HTERT RPE-1 (cell line): ENCODE measurements around the gene CTDSPL.

Experiments
- in situ Hi-C: fragments of 300-500 bp; cut with MboI; formaldehyde crosslinking; loops from 4 replicates; pipeline ENCODE4 v1.14.3; 2020; ENCODE audit warnings: low sequenced_read_pairs

The CTDSPL gene

DNA sequence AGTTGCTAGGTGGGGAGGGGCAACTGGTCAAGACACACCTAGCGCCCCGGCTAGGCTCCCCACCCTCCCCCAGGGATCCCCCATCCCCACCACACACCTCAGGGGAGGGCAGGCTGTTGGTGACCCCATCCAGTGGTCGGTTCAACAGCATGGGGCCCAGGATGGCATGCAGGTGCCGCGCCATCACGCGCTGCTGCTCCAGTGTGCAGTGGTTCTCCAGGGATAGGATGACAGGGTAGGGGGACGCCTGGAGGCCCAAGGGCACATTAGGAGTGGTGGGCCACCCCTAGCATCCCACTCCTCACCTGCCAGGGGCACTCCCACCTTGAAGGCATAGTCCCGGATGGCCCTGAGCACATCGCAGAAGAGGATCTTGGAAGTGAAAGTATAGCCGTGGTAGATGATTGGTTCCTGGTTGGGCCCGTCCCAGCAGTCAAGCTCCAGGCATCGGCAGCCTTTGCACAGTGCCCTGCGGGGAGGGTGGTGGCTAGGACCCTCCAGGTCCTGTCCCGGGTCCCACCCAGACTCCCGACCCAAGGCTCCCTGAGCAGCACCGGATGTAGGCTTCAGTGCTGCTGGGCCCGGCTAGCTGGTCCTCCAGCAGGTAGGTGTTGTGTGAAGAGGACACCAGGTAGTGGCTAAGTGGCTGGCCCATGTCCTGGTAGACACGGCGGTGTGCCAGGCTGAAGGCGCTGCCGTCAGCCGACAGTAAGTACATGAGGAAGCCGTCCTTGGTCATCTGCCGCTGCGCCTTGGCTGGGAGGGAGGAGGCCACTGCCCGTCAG lies 148.3 kb downstream of the CTDSPL start:
- in situ Hi-C loops, result no loop called here

DNA sequence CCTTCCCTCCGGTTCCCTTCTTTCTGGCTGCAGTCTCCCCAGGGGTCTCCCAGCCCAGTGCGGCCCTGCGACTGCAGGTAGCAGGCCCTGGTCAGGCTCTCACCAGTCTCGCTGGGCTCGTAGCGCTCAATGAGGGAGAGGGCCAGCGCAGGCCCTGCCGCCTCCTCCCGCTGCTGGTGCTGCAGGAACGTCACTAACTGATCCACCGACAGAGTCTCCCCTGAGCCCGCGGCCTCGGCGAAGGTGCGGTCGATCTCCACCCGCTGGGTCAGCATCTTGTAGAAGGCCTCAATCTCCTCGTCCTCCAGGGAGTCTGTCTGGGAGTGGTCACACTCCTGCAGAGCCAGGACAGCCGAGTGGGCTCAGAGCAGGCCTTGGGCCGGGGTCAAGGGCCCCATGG lies 149.4 kb downstream of the CTDSPL start:
- in situ Hi-C loops, result no loop called here

DNA sequence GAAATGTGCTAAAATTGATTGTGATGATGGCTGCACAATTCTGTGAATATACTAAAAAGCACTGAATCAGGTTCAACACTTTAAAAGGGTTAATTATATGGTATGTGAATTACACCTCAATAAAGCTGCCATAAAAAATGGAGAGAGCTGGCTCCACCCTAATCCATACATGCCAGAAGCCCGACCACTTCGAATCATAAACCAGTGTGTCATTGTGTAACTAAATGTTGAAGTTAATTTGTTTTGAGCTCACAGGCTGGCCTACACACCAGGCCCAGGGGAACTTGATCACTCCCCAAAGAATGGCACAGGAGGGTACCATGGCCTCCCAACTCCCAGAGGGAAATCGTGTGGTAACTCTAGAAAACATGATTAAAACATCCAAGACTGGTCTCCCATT lies 153.8 kb downstream of the CTDSPL start:
- in situ Hi-C loops, result no loop called here

DNA sequence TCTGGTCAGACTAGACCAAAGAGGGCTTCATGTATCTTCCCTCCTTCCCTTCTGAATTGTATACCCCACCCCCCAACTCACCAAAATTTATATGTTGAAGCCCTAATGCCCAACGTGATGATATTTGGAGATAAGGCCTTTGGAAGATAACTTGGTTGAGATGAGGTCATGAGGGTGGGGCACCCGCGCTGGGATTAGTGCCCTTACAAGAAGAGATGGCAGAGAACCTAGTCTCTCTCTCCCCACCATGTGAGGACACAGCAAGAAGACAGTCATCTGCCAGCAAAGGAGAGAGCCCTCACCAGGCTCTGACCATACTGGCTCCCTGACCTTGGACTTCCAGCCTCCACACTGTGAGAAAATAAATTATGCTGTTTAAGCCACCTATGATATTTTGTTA lies 154.3 kb downstream of the CTDSPL start:
- in situ Hi-C loops, result no loop called here

DNA sequence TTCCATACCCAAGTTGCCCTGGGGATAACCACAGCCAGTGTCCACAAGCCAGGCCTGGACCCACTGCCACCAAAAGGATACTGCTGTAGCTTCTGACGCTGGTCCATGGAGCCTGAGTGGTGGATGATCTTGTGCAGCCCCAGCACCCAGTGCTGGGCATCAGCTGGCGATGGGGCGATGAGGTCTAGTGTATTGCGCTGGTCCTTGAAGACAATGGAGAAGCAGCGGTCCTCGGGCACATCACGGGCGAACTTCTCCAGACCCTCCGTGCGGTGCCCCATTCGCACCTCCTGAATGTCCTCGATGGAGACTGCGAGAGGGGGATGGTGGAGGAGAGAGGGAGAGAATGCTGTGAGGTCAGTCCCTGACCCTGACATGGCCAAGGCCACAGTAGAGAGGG lies 154.7 kb downstream of the CTDSPL start:
- in situ Hi-C loops, result no loop called here

DNA sequence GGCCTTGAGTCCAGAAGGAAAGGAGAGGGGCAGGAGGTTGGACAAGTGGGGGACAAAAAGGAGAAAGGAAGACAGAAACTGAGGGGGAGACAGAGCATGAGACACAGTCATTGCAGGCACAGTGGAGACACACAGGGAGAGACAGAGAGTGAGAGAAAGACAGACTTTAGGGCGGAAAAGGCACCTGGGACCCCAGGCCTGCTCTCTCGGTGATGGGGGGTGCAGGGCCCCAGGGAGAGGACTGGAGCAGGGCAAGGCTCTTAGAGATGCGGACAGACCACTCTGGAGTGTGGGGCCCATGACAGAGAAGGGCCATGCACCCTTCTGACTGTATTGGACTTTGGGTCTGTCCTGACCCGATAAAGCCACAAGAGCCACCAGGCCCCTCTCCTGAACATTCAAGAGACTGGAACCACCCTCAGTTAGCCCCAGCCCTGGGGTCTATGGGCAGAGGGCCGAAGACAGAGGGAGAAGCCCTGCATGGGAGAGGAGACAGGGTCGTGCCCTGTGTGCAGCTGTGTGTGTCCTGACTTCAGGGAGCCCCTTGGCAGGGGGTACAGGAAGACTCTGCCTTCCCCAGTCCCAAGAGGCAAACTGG lies 155.3 kb downstream of the CTDSPL start:
- in situ Hi-C loops, result no loop called here

DNA sequence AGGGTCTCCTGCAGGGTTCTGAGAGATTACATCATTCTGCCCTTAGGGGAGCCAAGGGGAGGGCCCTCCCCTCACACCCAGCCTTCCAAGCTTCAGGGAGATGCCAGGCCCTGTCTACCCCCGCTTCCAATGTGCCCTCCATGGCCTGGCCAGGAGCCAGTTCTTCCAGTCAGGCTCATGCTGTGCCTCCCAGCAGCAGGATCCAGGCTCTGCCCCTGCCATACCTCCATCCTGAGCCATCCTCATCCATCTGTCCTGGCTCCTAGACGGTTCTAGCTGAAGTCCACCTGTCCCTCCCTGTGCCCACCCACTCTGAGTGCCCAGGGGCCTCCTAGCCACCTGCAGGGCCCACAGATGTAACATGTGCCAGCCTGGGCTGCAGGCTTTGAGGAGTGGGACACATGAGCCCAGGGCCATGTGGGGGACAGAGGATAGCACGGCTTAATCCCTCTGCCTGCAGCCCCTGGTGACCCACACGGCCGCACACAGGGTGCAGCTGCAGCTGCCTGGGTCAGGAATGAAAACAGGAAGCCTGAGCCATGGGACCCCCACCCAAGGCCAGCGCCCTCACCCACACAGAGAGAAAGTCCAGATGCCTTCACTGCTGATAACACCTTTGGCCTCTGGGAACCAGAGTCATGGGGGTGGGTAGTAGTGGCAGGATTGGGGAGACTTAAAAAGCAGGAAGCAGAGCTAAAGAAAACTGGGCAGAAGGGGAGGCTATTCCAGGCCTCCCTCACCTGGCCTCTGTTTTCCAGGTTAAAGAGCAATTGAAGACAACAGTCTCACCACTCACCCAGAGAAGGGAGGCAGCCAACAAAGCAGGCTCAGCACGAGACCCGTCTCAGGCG lies 156.0 kb downstream of the CTDSPL start:
- in situ Hi-C loops, result no loop called here

DNA sequence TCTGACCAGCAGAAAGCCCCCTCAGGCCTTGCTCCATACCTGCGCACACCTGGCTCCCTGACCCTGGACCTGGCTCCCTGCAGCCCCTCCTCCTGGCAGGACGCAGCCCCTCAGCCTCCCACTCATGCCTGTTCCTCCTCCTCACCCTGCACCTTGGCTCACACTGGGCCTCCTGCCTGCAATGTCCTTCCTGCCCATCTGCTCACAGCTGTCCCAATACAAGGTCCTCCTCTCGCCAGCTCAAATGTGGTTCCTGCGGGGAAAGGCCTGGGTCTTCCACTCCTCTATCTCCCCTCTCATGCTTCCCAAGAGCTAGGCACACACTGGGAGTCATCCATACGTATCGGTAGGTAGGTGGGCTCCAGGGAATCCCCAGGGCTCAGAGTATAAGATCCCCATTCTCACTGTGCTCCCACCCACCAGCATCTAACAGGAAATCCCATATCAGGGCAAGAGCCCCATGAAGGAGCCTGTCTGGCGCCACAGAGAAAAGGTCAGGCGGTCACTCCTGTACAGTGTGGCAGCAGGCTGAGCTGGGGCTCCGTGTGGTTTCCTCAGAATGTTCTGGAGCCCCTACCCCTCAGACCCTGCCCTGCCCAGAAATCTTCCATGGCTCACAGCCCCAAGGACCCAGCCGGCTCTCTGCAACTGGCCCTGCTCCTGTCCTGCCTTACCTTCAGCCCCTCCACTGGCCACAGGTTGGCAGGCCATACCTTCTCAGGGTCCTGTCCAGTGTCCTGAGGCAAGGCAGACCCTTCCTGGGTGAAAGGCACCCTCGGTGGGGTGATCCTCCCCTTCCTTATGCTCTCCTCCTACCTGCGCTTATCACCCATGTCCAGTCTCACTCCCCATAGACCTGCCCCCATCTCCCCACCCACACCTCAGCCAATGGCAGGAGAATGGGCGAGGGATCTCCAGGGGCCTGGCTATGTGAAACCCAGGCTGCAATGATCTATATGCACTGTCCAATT lies 156.9 kb downstream of the CTDSPL start:
- in situ Hi-C loops, result no loop called here

DNA sequence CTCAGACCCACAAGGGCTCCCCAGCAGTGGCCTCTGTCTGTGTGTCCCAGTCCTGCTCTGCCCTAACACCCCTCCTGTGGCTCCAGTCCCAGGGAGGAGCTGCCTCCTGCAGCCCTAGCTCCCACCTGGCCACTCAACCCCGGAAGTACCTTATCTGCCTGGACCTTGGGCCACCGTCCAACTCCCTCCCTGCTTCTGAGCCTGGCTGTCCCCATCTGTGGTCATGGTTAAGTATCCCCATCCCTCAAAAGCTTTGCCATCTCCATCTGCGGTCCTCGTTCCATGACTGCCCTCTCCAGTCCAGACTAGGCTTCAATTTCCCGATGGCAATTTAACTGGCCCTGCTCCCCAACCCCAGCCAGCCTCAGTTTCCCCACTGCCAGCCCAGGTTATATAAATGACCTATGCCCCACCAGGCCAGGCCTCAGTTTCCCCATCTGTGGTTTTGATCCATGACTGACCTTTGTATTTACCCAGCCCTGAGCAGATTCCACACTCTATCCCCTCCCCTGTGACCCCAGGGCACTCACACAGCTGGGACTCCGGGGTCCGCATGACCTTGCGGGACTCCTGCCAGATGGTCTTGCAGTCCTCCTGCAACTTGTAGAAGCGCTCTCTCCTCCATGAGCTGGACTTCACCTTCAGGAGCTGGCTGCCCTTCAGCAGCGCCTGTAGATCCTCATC lies 158.1 kb downstream of the CTDSPL start:
- in situ Hi-C loops, result no loop called here

DNA sequence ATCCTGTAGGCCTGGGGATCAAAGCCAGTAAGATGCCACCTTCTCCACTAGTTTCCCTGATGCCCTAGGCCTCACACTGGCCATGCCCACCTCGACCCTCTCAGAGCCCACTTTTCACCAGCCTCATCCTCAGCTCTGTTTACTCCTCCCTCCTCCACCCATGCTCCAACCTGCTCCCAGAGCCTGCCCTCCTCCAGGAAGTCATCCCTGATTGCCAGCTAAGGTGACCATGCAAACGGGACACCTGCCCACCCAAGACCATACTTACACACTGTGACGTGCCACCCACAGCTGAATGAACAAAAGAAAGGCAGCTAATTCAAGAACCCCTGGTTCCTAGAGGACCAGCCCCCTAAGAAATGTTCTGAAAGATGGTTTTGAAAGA lies 158.7 kb downstream of the CTDSPL start:
- in situ Hi-C loops, result no loop called here

DNA sequence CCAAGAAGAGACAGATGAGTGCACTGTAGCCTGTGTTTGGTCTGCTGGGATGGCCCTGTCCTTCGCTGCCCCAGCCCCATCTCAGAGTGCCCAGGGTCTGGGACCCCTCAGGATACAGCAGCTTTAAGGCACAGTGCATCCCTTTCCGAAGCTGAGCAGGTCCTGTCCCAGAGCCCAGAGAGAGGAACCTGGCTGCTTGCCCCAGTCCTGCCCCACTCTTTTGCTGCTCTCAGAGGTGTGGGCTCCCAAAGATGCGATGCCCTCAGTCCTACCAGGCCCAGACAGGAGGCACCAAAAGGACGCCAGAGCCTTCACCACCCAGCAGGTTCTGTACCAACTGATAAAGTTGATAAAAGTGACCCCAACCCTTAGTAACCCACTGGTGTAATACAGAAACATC lies 159.5 kb downstream of the CTDSPL start:
- in situ Hi-C loops, result no loop called here

DNA sequence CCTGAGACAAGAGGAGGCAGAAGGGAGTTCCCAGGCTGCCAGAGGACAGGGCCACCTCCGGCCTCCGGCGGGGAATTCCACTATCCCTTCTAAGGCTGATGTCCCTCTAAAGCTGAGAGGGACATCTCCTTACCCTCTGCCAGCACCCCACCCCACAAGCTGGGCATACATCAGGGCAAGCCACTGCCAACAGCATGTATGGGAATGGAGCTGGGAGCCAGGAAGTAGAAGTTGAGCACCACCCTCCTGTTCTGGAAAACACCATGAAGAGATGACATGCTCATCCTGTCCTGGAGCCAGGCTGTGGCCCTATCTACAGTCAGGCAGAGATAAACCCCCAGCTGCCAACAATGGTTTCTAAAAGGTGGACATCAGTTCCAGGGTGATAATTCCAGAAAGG lies 160.6 kb downstream of the CTDSPL start:
- in situ Hi-C loops, result no loop called here

DNA sequence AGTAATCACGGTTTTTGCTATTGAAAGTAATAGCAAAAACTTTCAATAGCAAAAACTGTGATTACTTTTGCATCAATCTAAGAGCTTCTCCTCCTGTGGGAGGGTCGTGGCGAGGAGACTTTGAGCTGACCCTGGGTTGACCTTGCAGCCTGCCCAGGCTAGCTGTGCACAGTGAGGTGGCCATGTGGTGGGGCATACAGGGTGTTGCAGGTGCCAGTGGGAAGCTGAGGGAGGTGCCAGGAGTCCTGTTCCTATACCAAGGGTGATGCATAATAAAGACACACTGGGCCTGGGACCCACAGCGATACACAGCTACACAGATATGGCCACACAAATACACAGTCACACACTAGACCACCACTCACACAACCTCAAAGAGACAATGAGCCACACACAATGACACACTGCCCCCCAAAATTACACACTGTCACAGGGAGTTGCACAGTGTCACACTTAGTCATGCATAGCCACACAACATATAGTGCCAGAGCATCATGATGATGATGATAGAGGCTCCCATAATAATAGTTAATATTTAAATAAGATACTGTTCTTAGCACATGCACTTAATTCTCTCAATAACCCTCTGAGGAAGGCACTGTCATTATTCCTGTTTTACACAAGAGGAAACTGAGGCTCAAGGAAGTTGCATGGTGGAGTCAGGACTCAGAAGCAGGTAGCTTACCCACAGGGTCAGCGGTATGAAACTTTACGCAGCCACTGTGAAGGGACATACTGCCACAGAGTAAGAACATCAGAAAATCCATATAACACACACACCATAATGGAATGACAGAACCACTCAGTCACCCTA lies 161.4 kb downstream of the CTDSPL start:
- in situ Hi-C loops, result no loop called here

DNA sequence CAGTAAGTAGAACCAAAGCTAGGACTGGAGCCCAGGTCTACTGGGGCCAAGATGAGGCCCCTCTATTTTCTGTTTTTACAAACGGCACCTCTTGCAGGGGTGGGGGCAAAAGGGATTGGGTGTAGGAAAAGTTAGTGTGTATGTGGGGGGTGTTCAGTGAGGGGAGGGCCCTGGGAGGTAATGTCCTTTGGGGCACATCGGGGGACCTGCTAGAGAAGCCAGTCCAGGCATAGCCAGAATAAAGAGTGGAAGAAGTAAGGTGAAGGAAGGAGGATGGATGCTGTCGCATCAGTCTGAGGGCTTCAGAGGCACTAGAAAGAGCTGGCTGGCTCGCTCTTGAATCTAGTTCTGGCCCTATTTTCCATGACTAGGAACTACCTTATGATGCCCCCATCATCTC lies 165.2 kb downstream of the CTDSPL start:
- in situ Hi-C loops, result no loop called here

DNA sequence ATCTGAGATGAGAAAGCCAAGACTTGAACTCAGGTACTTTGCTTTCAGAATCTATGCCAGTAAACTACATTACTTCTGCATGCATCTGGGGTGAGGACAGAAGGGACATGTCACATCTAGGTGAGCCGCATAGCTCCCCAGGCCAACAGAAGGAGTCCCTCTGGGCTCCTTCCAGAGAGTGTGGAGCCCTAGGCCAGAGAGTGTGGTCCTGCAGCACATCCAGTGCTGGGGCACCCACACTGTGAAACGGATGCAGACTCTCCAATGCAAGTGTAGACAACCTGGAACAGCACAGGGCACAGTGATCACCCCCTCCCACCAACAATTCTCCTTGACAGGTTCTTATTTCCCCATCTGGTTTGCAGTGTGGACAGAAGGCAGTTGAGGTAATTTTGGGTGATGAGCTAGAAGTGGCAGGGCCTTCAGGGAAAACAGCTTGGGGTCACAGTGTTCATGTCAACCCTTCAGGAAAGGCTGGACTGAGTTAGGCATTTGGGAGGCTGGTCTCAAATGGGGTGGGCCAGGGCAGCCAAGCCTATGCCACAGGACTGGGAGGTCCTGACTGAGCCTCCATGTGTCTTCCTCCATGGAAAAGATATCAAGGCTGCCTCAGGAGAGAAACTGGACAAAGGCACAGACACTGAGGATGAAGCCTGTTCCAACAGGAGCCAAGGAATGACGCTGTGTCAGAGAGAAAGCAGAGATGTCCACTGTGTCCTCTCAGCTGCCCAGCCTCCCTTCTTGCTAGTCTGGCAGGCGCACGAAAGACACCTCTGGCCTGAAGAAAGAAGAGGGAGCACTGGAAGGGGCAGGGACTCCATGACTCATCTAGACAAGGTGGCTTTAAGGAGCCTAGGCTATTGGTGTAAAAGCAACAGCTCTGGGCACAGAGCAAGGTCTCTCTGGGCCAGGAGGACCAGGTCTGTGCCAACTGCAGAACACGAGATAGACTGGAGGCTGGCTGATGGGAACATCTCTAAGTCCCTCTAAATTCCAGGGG lies 166.1 kb downstream of the CTDSPL start:
- in situ Hi-C loops, result no loop called here

DNA sequence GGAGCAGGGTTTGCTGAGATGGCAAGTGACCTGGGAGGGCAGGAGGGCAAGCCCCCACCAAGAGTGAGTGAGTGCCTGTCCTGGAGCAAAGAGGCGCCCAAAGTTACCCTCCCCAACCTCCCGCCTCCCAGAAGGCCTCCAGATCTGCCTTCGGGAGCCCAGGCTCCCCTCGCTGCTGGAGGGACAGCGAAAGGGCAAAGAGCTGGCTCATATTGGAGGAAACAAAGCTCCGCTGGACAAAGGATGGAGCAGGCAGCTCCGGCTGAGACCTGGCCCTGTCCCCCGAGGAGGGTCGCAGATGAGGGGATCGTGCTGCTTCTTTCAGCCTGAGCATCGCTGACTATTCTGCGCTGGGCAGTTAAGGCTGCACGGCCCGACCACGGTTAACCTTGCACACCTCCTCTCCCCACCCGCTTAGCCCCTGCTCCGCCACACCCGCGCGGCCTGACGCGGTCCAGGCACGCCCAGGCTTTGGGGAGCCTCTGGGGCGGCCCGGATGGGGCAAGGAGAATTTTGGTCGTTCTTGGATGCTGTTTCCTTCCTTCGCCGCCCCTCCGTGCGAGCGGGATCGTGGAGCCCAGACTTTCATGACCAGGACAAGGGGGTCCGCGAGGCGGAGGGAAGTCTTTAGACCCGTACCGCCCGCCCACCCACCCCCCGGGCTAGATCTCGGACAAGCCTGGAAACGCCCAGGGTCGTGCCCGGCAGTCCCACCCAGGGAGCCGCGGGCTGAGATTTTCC lies 167.1 kb downstream of the CTDSPL start:
- in situ Hi-C loops, result no loop called here

DNA sequence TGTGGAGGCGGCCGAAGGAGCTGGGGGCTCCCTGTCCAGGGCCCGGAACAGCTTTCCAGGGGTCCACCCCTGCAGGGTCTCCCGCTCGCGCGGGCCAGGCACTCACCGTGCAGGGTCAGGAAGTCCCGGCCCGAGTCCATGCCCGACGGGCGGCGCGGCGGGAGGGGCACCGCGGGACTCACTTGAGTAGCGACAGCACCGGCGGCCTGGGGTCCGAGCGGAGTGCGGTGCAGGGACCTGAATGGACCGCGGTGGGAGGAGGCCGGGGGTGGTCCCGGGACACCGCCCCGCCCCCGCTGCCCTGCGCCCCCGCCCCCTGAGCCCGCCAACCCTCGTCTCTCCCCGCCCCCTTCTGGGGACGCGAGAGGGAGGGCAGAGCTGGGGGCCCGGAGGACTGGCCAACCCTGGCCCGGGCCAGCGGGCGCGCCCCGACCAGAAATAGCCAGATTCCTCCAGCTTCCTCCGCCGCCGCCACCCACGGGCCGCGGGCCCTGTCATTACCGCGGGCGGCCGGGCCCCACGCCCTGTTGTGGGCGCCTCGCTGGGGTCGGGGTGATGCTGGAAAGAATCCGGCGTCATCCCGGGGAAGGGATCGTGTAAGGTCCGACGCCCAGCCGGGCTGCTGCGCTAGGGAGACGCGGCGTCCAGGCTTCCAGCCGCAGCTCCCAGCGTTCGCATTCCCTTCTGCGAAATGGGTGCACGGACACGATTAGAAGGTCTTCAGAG lies 167.9 kb downstream of the CTDSPL start, which contains the start of gene PLCD1:
Gene PLCD1, minus strand, starts transcription at position 243 of the 726 bp plus-strand sequence. Its CDS starts 103 bp downstream, at position 140.
- in situ Hi-C loops, result no loop called here
